ENCODE data around the gene PRDM16.

PRDM16 gene

DNA sequence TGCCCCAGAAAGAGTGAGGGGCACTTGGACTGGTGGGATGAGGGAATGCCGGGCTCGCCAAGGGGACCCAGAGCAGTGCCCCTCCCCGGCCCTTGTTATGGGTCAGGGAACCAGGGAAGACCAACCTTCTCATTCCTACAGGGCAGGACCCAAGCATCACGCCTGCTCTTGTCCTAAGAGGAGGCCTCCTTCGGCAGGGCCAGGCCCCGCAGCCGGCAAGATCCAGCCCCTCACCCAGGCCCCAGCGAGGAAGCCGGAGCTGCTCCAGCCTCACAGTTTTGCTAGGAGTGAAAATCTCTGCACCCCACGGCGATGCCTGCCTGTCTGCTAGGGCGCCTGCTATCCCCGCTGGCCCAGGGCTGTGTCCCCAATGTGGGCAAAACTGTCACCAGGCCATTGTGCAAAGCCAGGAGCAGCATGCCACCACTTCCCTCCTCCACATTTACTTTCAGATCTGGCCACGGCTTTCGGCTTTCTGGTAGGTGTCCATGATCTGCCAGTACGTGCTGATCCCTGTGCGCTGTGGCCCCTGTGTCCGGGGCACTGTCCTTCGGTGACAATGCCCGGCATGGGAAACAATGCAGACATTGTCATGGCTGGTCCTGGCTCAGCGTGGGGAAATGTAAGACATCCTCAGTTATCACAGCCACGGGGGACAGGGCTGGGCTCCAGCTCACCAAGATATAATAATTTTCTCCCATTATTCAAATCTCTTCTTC is 38.2 kb upstream of the PRDM16 start:
- TF ChIP-seq, protein P1, sequence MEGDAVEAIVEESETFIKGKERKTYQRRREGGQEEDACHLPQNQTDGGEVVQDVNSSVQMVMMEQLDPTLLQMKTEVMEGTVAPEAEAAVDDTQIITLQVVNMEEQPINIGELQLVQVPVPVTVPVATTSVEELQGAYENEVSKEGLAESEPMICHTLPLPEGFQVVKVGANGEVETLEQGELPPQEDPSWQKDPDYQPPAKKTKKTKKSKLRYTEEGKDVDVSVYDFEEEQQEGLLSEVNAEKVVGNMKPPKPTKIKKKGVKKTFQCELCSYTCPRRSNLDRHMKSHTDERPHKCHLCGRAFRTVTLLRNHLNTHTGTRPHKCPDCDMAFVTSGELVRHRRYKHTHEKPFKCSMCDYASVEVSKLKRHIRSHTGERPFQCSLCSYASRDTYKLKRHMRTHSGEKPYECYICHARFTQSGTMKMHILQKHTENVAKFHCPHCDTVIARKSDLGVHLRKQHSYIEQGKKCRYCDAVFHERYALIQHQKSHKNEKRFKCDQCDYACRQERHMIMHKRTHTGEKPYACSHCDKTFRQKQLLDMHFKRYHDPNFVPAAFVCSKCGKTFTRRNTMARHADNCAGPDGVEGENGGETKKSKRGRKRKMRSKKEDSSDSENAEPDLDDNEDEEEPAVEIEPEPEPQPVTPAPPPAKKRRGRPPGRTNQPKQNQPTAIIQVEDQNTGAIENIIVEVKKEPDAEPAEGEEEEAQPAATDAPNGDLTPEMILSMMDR (IDR thresholded peaks at IDR 0.05; ENCODE audit: low read depth, low read length): no peak
- TF ChIP-seq, protein P2, sequence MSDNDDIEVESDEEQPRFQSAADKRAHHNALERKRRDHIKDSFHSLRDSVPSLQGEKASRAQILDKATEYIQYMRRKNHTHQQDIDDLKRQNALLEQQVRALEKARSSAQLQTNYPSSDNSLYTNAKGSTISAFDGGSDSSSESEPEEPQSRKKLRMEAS (IDR thresholded peaks at IDR 0.05; ENCODE audit: low read depth, low read length): no peak
- TF ChIP-seq MYC (IDR thresholded peaks at IDR 0.05; ENCODE audit: low read depth, low read length): no peak
- no peak for TF ChIP-seq POLR2A (IDR thresholded peaks at IDR 0.05; ENCODE audit: extremely low read depth, insufficient read length)
- no peak overlapping the region for H3K4me3 ChIP-seq (ENCODE audit: low read depth, low read length)
- DNase-seq (ENCODE audit: low read depth): no peak

DNA sequence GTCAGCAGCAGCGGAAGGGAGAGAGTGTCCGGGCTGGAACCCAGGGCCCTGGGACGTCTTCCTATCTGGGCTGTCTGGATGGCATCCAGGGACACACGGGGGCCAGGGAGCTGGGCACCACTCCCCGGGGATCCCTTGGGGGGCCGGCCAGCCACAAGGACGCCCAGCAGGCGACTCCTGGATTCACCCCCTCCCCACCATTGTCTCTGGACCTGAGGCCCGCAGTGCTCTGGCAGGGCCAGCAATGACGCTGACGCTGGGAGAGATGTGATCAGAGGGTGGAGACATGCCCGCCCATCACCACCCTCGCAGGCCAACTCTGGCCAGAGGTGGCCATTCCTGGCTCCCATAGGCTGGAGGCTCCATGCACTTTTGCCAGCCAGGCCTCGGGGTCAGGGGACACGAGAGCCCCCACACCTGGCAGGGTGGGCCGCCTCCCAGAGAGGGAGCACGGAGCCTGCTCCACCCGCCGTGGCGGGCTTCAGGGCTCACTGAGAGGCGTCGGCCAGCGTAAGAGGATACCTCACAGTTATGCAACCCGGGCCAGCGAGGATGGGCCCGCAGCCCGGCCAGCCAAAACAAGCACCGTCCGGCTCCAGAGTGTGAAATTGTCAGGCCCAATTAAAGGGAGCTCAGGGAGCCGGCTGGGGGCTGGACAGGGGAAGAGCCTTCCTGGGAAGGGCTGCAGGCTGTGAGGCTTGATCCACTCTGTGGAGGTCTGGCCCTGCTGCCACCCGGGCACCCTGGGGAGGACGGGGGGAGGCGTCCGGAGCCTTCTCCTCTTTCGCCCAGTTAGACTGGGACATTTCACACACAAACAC is 37.4 kb upstream of the PRDM16 start:
- no peak overlapping the region for H3K4me3 ChIP-seq (ENCODE audit: low read depth, low read length)
- TF ChIP-seq, protein P1 (IDR thresholded peaks at IDR 0.05; ENCODE audit: low read depth, low read length): no peak
- DNase-seq (ENCODE audit: low read depth): no peak

DNA sequence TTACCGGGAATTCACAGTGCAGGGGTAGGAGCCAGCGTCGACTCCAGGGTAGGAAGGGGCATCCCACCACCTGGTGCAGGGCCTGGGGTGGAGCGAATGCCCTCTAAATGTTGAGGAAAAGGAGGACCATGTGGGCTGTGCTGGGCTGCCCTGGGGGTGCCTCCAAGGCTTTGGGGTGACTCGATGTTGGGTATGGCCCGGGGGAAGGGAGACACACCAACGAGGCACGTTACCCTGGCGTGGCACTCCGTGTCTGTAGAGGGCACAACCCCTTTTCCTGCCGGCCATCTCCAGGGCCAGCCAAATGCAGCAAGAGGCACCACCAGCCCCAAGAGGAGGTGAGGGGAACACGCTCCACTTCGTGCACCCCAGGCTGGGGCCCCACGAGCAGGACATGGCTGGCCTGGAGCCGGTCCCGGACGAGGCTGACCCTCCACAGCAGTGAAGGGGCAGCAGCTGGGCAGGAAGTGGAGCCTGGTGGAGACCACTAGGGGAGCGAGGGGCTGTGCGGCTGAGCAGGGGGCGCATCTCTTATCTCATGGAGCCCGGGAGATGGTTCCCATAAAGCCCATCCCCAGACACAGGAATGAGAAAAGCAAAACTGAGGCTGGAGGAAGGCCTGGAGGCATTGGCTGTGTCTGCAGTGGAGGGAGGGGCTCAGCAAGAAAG is 36.5 kb upstream of the PRDM16 start:
- H3K4me3 ChIP-seq (ENCODE audit: low read depth, low read length): no peak overlapping the region
- TF ChIP-seq MYC (IDR thresholded peaks at IDR 0.05; ENCODE audit: low read depth, low read length) (no peak), POLR2A (IDR thresholded peaks at IDR 0.05; ENCODE audit: extremely low read depth, insufficient read length) (no peak)
- TF ChIP-seq, protein P2 (IDR thresholded peaks at IDR 0.05; ENCODE audit: low read depth, low read length): no peak
- TF ChIP-seq, protein P1 (IDR thresholded peaks at IDR 0.05; ENCODE audit: low read depth, low read length): no peak
- no peak for DNase-seq (ENCODE audit: low read depth)

DNA sequence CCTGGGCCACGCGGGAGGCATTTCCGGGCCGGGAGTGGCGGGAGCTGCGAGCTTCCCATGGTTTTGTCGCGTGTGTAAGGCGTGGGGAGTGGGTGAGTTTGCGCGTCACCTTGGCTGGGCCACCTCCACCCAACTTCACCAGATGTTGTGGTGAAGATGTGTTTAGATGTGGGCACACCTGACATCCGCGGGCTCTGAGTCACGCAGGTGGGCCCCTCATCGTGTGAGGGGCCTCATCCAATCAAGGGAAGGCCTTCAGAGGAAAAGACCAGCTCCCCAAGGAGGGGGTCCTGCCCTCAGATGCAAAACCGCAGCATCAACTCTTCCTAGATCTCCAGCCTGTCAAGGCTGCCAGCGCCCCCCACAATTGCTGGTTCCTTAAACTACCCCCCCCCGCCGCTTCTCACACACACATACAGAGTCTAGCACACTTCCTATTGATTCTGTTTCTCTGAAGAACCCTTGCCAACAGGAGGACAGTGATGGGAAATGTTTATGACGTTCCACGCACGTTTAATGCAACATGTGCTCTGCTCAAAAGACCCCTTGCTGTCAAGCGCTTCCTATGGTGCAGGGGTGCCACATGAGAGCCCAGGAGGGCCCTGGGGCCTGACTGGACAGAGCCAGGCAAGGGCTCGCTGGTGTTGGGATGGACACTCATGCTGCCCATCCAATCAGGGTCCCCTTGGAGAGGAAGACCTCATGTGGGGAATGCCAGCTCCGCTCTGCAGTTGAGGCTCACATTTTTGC is 35.8 kb upstream of the PRDM16 start:
- no peak for DNase-seq (ENCODE audit: low read depth)
- TF ChIP-seq POLR2A (IDR thresholded peaks at IDR 0.05; ENCODE audit: extremely low read depth, insufficient read length): no peak
- TF ChIP-seq, protein P2 (IDR thresholded peaks at IDR 0.05; ENCODE audit: low read depth, low read length): no peak
- no peak for TF ChIP-seq MYC (IDR thresholded peaks at IDR 0.05; ENCODE audit: low read depth, low read length)
- TF ChIP-seq, protein P1 (IDR thresholded peaks at IDR 0.05; ENCODE audit: low read depth, low read length): no peak
- H3K4me3 ChIP-seq (ENCODE audit: low read depth, low read length): no peak overlapping the region

DNA sequence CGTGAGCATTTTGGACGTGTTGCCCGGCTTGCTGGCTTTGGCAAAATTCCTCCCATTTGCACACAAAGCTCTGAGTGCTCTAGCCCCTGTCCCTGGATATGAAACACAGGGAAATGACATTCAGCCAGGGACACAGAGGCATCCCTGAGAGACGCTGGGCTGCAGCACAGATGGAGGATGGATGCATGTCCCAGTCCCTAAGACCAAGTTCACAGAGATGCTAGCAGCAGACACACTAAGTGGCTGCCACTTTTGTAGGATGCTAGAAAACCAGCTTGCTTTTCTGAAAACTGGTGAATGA is 35.3 kb upstream of the PRDM16 start:
- no peak for DNase-seq (ENCODE audit: low read depth)
- TF ChIP-seq, protein P1 (IDR thresholded peaks at IDR 0.05; ENCODE audit: low read depth, low read length): no peak
- TF ChIP-seq POLR2A (IDR thresholded peaks at IDR 0.05; ENCODE audit: extremely low read depth, insufficient read length) (no peak), MYC (IDR thresholded peaks at IDR 0.05; ENCODE audit: low read depth, low read length) (no peak)
- TF ChIP-seq, protein P2 (IDR thresholded peaks at IDR 0.05; ENCODE audit: low read depth, low read length): no peak
- no peak overlapping the region for H3K4me3 ChIP-seq (ENCODE audit: low read depth, low read length)
